ENCODE data around the gene EGFR. TPM values are rescaled to one million over a fixed set of nuclear protein-coding genes. Genes with fewer than 3 reads are reported as not detected.

Gene EGFR
- total RNA-seq, 2 donors from 2014 or later = 57.8 to 63.4 TPM

DNA sequence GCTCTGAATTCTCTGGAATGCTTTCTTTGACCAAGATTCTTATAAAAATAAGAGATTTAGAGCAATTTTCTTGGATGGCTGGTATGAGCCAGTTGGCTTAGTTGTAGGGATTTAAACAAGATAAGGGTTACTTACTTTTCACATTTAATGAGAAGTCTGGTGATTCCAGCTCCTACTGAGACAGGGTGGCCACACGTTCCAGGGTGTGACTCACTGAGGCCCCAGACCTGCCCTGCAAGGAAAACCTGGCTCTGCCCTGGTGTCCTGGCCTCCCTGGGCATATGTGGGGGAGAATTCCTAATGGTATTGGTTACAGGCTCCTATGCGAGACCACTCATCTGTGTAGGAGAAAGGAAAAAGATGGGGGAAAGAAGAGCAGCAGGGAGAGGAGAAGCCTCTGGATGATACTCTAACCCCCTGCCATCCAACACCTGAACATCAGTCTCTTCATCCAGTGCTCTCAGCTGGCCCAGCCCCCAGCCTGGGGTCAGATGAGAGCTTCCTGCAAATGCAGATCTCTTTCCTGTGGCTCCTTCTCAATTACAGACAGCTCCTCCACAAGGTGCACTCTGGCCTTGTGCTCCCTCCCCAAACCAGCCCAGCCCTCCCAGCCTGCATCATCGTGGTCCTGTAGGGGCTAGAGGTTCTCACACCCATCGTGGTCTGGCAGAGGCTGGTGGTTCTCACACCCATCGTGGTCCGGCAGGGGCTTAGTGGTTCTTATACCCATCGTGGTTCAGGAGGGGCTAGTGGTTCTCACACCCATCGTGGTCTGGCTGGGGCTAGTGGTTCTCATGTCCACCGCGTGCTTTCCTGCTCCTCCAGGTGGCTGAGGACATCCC, 139.9 kb downstream of the EGFR start:
- H3K27ac ChIP-seq = no peak overlapping the region
- H3K4me3 ChIP-seq = no peak overlapping the region
- H3K4me1 ChIP-seq = no peaks in the 10 kb centered on the region
- H3K27me3 ChIP-seq = no peaks in the 10 kb centered on the region
- no peak for DNase-seq
- H3K9me3 ChIP-seq = no peaks in the 10 kb centered on the region
- TF ChIP-seq, protein P1, sequence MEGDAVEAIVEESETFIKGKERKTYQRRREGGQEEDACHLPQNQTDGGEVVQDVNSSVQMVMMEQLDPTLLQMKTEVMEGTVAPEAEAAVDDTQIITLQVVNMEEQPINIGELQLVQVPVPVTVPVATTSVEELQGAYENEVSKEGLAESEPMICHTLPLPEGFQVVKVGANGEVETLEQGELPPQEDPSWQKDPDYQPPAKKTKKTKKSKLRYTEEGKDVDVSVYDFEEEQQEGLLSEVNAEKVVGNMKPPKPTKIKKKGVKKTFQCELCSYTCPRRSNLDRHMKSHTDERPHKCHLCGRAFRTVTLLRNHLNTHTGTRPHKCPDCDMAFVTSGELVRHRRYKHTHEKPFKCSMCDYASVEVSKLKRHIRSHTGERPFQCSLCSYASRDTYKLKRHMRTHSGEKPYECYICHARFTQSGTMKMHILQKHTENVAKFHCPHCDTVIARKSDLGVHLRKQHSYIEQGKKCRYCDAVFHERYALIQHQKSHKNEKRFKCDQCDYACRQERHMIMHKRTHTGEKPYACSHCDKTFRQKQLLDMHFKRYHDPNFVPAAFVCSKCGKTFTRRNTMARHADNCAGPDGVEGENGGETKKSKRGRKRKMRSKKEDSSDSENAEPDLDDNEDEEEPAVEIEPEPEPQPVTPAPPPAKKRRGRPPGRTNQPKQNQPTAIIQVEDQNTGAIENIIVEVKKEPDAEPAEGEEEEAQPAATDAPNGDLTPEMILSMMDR (IDR thresholded peaks at IDR 0.05) = no peak
- peaks cover 5% of the 10 kb centered on the region for H3K36me3 ChIP-seq
- intact Hi-C loops (cut with DNase I) = no loop called here
- no peak overlapping the region for H3K9ac ChIP-seq (ENCODE audit: low read depth in 2 of 2, low read length in 2 of 2)

DNA sequence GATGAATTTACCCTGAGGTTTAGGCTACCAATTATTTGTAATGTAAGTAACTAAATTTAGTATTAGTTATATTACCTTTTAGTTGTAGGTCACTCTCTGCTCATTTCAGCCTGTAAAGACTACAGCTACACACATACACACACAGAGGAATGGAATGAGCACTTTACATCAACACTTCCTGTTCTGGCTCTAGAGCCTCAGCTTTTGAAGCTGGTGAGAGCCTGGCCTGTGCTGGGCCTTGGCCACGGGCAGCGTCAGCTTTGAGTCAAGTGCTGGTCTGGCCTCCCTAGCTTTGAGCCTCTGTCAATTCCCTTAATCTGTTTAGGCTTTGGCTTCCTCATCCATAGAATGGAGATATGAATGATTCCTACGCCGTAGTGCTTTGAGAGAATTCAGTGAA, 141.7 kb downstream of the EGFR start:
- Histone ChIP-seq H3K27me3 (no peaks in the 10 kb centered on the region), H3K9me3 (no peaks in the 10 kb centered on the region), H3K4me1 (no peaks in the 10 kb centered on the region), H3K36me3 (peaks cover 7% of the 10 kb centered on the region), H3K27ac (no peak overlapping the region), H3K4me3 (no peak overlapping the region), H3K9ac (ENCODE audit: low read depth in 2 of 2, low read length in 2 of 2) (no peak overlapping the region)
- intact Hi-C loops (cut with DNase I) = no loop called here
- TF ChIP-seq, protein P1 (IDR thresholded peaks at IDR 0.05) = no peak
- DNase-seq = no peak

DNA sequence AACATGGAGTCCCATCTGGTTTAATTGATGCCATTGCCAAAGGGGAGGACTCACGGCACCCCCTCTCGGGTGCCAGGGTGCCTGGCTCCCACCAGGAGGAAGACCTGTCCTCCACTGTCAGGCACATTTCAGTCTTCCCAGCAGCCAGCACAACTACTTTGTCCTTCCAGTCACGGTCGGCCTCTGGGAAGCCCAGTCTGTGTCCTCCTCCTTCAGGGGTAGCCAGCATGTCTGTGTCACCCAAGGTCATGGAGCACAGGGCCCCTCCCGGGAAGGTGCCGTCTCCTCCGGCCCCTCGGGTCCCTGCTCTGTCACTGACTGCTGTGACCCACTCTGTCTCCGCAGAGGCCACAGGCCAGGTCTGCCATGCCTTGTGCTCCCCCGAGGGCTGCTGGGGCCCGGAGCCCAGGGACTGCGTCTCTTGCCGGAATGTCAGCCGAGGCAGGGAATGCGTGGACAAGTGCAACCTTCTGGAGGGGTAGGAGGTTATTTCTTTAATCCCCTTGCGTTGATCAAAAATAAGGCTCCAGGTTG, 142.4 kb downstream of the EGFR start:
- Histone ChIP-seq H3K36me3 (peaks cover 4% of the 10 kb centered on the region), H3K4me1 (no peaks in the 10 kb centered on the region), H3K4me3 (no peak overlapping the region), H3K9me3 (no peaks in the 10 kb centered on the region), H3K27ac (no peak overlapping the region), H3K9ac (ENCODE audit: low read depth in 2 of 2, low read length in 2 of 2) (no peak overlapping the region), H3K27me3 (no peaks in the 10 kb centered on the region)
- no peak for DNase-seq
- intact Hi-C loops (cut with DNase I) = no loop called here
- TF ChIP-seq, protein P1 (IDR thresholded peaks at IDR 0.05) = no peak

DNA sequence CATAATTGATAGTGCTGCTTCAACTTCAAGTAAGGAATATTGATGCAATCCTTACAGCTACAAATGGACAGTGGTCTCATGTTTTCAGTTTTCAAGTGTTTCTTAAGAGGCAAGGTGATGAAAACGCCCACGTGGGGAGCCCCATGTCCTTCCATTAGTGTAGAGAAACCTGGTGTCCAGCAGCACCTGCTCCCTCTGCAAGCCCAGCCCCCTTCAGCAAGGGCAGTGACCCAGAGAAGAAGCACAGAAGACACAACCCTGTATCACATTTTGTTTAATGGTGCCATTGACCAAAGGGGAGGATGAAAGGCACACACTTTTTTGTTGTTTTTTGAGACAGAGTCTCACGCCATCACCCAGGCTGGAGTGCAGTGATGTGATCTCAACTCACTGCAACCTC, 143.7 kb downstream of the EGFR start:
- Histone ChIP-seq H3K27me3 (no peaks in the 10 kb centered on the region), H3K36me3 (peaks cover 4% of the 10 kb centered on the region), H3K9me3 (no peaks in the 10 kb centered on the region), H3K27ac (no peak overlapping the region), H3K9ac (ENCODE audit: low read depth in 2 of 2, low read length in 2 of 2) (no peak overlapping the region), H3K4me3 (no peak overlapping the region), H3K4me1 (no peaks in the 10 kb centered on the region)
- TF ChIP-seq, protein P1 (IDR thresholded peaks at IDR 0.05) = no peak
- DNase-seq = no peak
- intact Hi-C loops (cut with DNase I) = no loop called here

DNA sequence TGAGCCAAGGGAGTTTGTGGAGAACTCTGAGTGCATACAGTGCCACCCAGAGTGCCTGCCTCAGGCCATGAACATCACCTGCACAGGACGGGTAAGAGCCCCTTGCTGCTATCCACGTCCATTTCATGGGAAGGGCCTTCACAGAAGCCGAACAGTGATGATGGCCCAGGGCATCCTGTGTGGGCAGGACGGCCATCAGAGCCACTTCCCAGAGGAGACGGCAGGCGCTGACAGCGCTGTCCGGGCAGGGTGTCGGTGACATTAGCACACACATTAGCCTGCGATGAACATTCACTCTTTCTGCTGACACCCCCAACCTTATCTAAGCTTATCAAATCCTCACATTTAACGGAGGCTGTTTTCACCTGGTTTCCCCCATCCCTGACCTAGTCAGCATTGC, 144.9 kb downstream of the EGFR start:
- intact Hi-C loops (cut with DNase I) = no loop called here
- TF ChIP-seq, protein P1 (IDR thresholded peaks at IDR 0.05) = no peak
- Histone ChIP-seq H3K9ac (ENCODE audit: low read depth in 2 of 2, low read length in 2 of 2) (no peak overlapping the region), H3K27me3 (no peaks in the 10 kb centered on the region), H3K36me3 (peaks cover 4% of the 10 kb centered on the region), H3K27ac (no peak overlapping the region), H3K9me3 (no peaks in the 10 kb centered on the region), H3K4me1 (no peaks in the 10 kb centered on the region), H3K4me3 (no peak overlapping the region)
- no peak for DNase-seq
